IgD-negative memory B cell (primary cell): ENCODE measurements around the gene AKT2. TPM values are rescaled to one million over a fixed set of nuclear protein-coding genes. Genes with fewer than 3 reads are reported as not detected.
A peak's percentile ranks its signal among the peaks of the same experiment; 100 is the strongest.
"Not testable (repeated sequence)": the region's sequence is repeated elsewhere in the genome, so short reads cannot be mapped to it uniquely, and the experiment has no call there.

Experiments used
- H3K27ac Mint-ChIP-seq, 3 donors: one replicate each; pipeline ENCODE4 v1.8.0; 2020 to 2022; ENCODE audit warnings: mild to moderate bottlenecking in 3 of 3, mixed read lengths in 3 of 3, moderate library complexity in 1 of 3
- H3K27me3 Mint-ChIP-seq: one replicate; pipeline ENCODE4 v1.8.0; 2021; ENCODE audit warnings: mixed read lengths
- H3K36me3 Mint-ChIP-seq: one replicate; pipeline ENCODE4 v1.8.0; 2020; ENCODE audit warnings: mild to moderate bottlenecking, mixed read lengths
- H3K4me1 Mint-ChIP-seq, 3 donors: one replicate each; pipeline ENCODE4 v1.8.0; 2020 to 2022; ENCODE audit warnings: mixed read lengths in 3 of 3, mild to moderate bottlenecking in 1 of 3
- H3K4me3 Mint-ChIP-seq, 4 donors: one replicate each; pipeline ENCODE4 v1.8.0; 2020 to 2022; ENCODE audit warnings: mild to moderate bottlenecking in 4 of 4, mixed read lengths in 4 of 4, moderate library complexity in 3 of 4
- H3K9me3 Mint-ChIP-seq, 3 donors: one replicate each; pipeline ENCODE4 v1.8.0; 2020 to 2021; ENCODE audit warnings: mixed read lengths in 3 of 3, mild to moderate bottlenecking in 1 of 3
- polyA plus RNA-seq: library from polyadenylated mRNA; unstranded; fragments of 300-500 nt; fragmentation: Illumina TruSeq; gene quantifications from one replicate; pipeline ENCODE4 v1.2.3, GENCODE V29; 2021

Gene AKT2
- polyA plus RNA-seq, 1 donor from 2014 or later: 28.1 TPM

DNA sequence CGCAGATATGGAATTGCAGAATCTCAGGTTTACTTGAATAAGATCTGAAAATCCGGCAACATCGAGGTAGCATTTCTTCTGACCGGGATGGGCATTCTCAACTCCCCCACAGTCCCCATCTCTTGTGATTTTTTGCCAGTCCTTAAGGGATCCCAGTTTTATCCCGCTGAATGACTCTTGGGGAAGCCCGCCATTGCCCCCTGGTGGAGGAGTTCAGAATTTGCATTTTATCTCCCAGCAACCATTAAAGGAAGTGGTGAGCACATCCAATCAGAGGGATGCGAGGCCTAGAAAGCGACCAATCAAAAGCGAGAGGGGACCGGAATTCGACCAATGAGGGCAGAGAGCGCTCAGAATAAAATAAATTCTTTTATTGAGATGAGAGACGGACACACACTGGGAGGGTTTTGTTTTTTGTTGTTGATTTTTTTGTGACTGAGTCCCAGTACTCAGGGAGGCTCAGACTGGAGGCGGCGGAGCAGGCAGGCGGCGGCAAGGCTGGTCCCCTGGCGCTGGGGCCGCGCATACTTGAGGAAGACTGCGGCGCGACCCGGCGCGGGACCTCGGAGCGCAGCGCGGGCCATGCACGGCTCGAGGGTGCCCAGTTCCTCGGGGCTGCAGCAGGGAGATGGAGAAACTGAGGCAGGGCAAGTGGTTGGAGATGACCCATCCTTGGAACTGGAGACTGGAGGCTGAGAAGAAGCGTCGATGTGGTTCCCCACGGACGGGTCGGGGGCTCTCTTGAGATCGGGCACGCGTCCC, 63.1 kb downstream of the AKT2 start:
- peak overlapping the region; percentile 6 to 61 (median 32) for H3K4me3 Mint-ChIP-seq
- peaks cover 2% of the 10 kb centered on the region for H3K36me3 Mint-ChIP-seq
- peaks cover 8 to 15% (median 14%) of the 10 kb centered on the region in 3 donors for H3K4me1 Mint-ChIP-seq
- H3K27me3 Mint-ChIP-seq: peaks cover 58% of the 10 kb centered on the region
- H3K9me3 Mint-ChIP-seq: peaks cover 3 to 8% (median 3%) of the 10 kb centered on the region in 3 donors
- peak overlapping the region; percentile 74 to 92 (median 75) for H3K27ac Mint-ChIP-seq

DNA sequence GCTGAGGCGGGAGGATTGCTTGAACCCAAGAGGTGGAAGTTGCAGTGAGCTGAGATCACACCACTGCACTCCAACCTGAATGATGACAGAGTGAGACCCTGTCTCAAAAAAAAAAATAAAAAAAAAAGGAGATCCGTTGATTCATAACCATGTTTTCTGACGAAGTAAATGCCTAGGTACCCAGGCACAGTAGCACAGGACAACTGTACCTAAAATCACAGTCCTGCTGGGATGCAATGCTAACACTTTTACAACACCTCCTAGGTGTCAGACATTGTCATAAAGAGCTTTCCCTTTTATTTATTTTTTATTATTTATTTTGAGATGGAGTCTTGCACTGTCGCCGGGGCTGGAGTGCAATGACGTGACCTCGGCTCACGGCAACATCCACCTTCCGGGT, 64.5 kb downstream of the AKT2 start:
- Mint-ChIP-seq H3K4me3 (no peak overlapping the region), H3K36me3 (peaks cover 2% of the 10 kb centered on the region), H3K9me3 (peaks cover 3 to 8% (median 3%) of the 10 kb centered on the region in 3 donors), H3K27ac (peak overlapping the region in 1 of 3 donors; percentile 74), H3K27me3 (peaks cover 59% of the 10 kb centered on the region), H3K4me1 (peaks cover 5 to 10% (median 8%) of the 10 kb centered on the region in 3 donors)

DNA sequence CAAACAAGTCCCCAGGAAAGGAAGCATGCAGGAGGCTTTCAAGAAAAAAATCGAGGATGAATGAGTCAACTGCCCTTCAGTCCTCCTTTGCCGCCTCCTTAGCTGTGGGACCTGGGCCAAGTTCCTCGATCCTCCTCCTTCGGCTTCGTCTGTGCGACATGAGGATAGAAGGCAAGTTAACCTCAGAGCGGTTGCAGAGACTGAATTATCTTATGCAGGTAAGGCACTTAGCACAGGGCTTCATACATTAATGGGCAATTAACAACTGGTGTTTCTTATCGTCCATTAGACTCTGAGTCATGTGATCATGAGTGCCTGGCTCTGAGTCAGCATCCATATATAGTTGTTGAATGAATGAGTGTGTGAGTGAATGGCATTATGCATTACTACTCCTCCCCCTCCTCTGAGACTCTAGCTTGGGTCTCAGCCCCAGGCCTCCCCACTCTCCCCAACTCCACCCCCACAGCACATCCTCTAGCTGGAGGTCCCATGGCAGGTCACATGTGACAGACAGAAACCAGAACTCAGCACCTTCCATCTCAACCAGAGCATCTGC, 65.3 kb downstream of the AKT2 start:
- Mint-ChIP-seq H3K4me1 (peaks cover 4 to 6% (median 5%) of the 10 kb centered on the region in 3 donors), H3K36me3 (peaks cover 2% of the 10 kb centered on the region), H3K9me3 (peaks cover 3% of the 10 kb centered on the region in 3 donors), H3K27ac (peak overlapping the region in 2 of 3 donors; percentile 0 to 66), H3K4me3 (peak overlapping the region in 1 of 4 donors; percentile 27), H3K27me3 (peaks cover 51% of the 10 kb centered on the region)

DNA sequence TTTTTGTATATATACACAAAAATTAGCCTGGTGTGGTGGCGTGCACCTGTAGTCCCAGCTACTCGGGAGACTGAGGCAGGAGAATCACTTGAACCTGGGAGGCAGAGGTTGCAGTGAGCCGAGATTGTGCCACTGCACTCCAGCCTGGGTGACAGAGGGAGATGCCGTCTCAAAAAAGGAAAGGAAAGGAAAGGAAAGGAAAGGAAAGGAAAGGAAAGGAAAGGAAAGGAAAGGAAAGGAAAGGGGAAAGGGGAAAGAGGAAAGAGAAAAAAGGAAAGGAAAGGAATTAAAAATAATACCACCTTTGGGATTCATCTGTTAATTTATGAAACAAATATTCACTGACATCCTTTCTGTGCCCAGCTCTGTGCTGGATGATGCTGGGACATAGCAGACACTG, 66.1 kb downstream of the AKT2 start:
- H3K4me1 Mint-ChIP-seq, H3K4me3 Mint-ChIP-seq, H3K36me3 Mint-ChIP-seq, H3K9me3 Mint-ChIP-seq: not testable (repeated sequence)
- H3K27me3 Mint-ChIP-seq: peaks cover 44% of the 10 kb centered on the region
- peak overlapping the region in 1 of 3 donors; percentile 66 for H3K27ac Mint-ChIP-seq

DNA sequence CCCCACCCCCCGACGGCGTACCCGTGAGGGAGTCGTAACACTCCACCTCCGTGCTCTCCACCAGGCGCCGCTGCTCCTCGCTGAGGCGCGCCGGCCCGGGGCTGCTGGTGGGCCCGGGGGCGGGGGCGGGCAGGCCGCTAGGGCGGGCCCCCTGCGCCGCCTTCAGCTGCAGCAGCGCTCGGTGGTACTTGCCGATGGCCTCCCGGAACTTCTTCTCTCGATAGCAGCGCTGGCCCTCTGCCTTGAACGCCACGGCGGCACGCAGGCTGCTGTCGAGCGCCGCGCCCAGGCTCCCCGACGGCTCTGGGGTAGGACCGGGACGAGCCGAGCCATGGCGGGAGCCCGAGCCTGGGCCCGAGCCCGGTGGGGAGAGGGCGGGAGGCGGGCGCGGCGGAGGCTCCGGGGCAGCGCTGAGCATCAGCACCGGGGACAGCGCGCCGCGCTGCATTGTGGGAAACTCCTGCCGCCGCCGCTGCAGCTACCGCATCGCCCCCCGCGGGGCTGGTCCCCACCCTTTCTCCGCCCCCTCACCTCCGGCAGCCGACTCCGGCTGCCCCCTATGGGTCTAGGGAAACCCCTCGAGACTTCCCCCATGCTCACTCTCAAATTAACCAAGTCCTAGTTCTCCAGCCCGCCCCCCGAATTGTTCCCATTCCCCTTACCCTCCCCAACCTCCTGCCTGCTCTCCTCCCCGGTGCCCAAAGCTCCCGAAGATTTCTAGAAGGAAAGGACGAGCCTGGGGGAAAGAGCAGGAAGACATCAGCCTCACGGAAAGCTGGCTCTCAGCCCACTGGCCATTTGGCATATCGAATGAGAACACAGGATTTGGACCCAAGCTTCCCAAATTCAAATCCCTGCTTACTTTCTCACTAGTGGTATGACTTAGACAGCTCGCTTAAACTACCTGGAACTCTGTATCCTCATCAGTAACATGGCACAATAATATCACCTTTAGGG, 66.9 kb downstream of the AKT2 start, which contains the start of gene TTC9B:
Gene TTC9B (minus strand): TSS at position 451 of the 957 bp plus-strand sequence. CDS start 3 bp downstream, at position 448.
- Mint-ChIP-seq H3K27me3 (peaks cover 41% of the 10 kb centered on the region), H3K36me3 (peaks cover 2% of the 10 kb centered on the region), H3K4me3 (no peak within 1 kb of the TSS), H3K27ac (peak within 1 kb of the TSS in 1 of 3 donors; percentile 66), H3K9me3 (peaks cover 3% of the 10 kb centered on the region in 3 donors), H3K4me1 (peaks cover 4 to 6% (median 5%) of the 10 kb centered on the region in 3 donors)

DNA sequence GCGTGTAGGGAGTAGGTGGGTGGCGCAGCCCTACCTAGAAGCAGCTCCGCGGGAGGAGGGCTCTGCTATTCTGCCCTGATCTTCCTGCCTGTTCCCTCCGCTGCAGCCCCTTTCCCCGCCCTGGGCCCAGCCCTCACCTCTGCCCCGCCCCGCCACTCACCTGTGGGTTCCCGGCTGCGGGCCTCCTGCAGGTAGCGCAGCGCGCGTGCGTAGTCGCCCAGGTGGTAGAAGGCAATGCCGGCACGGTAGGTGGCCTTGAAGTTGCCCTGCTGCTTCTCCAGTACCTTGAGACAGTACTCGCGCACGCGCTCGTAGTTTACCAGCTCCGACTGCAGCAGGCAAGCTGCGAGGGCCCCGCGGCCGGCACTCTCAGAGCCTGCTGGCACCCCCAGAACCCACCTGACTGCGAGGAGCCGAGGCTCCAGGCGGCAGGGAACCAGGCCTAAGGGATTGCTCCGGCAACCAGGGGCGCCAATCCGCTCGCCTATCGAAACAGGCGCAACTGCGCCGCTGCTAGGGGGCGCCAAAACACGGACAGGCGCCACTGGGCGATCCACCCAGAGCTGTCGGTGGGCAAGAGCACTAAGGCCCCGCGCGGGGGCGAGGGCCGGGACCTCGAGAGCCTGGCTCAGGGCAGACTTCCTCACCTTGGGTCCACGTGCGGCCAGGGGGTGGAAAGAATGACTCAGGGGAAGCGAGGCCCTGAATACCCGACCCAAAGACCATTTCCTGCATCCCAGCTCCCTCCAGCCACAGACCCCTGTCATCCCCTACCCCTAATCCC, 67.9 kb downstream of the AKT2 start:
- Mint-ChIP-seq H3K9me3 (peaks cover 3% of the 10 kb centered on the region in 3 donors), H3K4me1 (peaks cover 4 to 5% (median 5%) of the 10 kb centered on the region in 3 donors), H3K36me3 (peaks cover 2% of the 10 kb centered on the region)

DNA sequence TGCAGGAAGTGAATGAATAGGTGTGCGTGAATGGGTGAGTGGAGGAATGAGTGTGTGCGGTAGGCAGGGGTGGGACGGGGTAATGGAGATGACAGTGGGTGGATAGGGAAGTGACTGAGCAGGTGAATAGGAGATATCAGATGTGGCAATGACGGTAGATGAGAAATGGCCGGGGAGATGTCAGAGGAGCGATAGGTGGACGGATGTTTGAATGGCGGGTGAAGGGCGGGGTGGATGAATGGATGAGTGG, 68.4 kb downstream of the AKT2 start:
- Mint-ChIP-seq H3K27ac (peak overlapping the region in 1 of 3 donors; percentile 45), H3K27me3 (peaks cover 34% of the 10 kb centered on the region), H3K4me1 (peaks cover 0 to 2% (median under 1%) of the 10 kb centered on the region in 3 donors), H3K36me3 (peaks cover 2% of the 10 kb centered on the region), H3K4me3 (no peak overlapping the region), H3K9me3 (no peaks in the 10 kb centered on the region)

More for the DNA sequence above, 67.9 kb downstream of the AKT2 start:
- Mint-ChIP-seq H3K27me3 (peaks cover 38% of the 10 kb centered on the region), H3K27ac (peak overlapping the region in 1 of 3 donors; percentile 45), H3K4me3 (no peak overlapping the region)

DNA sequence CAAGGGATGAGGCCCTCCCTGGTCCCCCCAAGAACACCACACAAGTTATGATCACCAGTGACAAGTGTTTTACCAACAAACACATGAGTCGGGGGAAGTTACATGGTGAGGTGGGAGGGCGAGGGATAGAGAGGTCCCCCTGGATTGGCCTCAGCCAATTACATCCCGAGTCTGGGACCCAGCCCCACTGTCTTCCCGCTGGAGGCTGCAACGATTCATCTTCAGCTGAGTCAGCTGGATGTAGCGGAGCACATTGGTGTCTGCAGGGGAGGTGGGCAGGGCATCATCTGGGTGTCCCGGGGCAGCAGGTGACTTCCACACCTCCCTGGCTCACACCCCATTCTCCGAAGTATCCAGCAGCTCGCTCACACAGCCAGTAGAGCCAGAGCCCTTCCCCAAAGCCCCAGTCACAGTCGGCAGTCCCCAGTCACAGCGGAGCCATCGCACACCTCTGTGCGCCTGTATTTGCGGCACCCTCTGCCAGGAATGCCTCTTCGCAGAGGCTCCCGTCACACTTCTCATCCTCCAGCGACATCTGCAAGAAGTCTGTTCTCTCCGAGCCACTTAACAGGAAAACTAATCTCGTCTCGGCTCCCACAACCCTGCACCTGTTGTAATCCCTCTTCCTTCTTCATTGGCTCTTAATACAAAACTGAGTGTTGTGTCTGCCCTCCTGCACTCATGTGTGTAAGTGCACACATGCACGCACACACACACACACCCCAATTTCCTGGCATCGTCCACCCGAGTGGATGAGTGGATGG, 69.0 kb downstream of the AKT2 start:
- Mint-ChIP-seq H3K4me1 (peaks cover 0 to 1% (median 0%) of the 10 kb centered on the region in 3 donors), H3K27me3 (peaks cover 32% of the 10 kb centered on the region), H3K4me3 (peak overlapping the region in 1 of 4 donors; percentile 65), H3K27ac (peak overlapping the region in 1 of 3 donors; percentile 45), H3K36me3 (peaks cover 2% of the 10 kb centered on the region), H3K9me3 (no peaks in the 10 kb centered on the region)

DNA sequence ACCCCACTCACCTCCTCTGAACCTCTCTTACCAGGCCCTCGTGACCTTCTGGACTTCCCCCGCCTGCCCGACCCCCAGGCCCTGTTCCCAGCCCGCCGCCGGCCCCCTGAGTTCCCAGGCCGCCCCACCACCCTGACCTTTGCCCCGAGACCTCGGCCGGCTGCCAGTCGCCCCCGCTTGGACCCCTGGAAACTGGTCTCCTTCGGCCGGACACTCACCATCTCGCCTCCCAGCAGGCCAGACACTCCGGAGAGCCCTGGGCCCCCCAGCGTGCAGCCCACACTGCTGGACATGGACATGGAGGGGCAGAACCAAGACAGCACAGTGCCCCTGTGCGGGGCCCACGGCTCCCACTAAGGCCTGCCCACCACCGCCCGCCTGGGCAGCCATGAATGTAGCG, 70.2 kb downstream of the AKT2 start:
- Mint-ChIP-seq H3K36me3 (peaks cover 8% of the 10 kb centered on the region), H3K9me3 (no peaks in the 10 kb centered on the region), H3K4me3 (no peak overlapping the region), H3K27me3 (peaks cover 31% of the 10 kb centered on the region), H3K4me1 (no peaks in the 10 kb centered on the region), H3K27ac (no peak overlapping the region)

DNA sequence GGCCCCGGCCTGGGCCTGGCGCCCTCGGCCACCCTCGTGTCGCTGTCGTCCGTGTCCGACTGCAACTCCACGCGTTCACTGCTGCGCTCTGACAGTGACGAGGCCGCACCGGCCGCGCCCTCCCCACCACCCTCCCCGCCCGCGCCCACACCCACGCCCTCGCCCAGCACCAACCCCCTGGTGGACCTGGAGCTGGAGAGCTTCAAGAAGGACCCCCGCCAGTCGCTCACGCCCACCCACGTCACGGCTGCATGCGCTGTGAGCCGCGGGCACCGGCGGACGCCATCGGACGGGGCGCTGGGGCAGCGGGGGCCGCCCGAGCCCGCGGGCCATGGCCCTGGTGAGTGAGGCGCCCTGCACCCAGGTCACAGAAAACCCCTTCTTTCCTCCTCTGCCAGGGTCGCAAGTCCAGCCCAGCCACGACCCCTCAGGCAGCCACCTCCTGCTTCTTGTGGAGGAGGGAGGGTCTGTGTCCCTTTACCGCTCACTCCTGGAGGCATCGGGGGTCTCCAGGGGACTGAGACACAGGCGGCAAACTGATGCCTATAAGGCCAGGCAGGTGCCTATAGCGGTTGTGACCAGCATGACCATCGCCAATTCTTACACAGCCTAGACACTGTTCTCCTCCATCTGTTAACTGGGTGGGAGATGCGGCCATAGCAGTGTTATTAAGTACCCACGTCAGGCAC, 71.1 kb downstream of the AKT2 start:
- Mint-ChIP-seq H3K9me3 (no peaks in the 10 kb centered on the region), H3K4me3 (no peak overlapping the region), H3K4me1 (no peaks in the 10 kb centered on the region), H3K27ac (peak overlapping the region in 1 of 3 donors; percentile 58), H3K36me3 (peaks cover 9% of the 10 kb centered on the region), H3K27me3 (peaks cover 22% of the 10 kb centered on the region)

DNA sequence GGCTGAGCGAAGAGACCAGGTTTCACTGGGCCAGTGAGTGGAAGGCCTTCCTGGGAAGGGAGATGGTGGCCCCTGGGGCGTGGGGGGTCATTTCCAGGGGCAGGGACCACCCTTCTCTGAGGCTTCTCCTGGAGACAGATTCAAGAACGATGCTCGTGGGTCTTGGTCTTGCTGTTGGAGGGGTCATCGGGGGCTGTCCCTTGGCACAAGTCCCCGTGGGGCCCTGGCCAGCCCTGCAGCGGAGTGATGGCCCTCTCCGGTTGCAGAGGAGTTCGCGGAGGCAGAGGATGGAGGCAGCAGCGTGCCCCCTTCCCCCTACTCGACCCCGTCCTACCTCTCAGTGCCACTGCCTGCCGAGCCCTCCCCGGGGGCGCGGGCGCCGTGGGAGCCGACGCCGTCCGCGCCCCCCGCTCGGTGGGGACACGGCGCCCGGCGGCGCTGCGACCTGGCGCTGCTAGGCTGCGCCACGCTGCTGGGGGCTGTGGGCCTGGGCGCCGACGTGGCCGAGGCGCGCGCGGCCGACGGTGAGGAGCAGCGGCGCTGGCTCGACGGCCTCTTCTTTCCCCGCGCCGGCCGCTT, 71.8 kb downstream of the AKT2 start:
- Mint-ChIP-seq H3K36me3 (peaks cover 9% of the 10 kb centered on the region), H3K27me3 (peaks cover 16% of the 10 kb centered on the region), H3K27ac (no peak overlapping the region)

DNA sequence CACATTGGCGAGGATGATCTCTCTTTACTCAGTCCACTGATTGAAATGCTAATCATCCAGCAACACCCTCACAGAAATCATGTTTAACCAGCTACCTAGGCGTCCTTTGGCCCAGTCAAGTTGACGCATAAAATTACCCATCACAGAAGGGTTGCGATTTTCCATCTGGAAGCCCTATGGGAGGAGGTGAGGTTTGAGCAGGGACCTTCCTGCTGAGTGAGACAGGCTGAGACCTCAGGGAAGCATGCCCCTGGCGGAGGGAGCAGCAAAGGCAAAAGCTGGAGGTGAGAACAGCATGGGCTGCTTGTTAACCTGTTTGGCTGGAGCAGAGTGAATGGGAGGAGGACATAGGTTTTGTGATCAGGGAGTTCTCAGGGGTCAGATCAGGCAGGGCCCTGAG, 74.3 kb downstream of the AKT2 start:
- Mint-ChIP-seq H3K27ac (no peak overlapping the region), H3K27me3 (no peaks in the 10 kb centered on the region), H3K9me3 (no peaks in the 10 kb centered on the region), H3K4me1 (no peaks in the 10 kb centered on the region), H3K4me3 (no peak overlapping the region), H3K36me3 (peaks cover 14% of the 10 kb centered on the region)

More for the DNA sequence above, 71.8 kb downstream of the AKT2 start:
- Mint-ChIP-seq H3K4me3 (no peak overlapping the region), H3K4me1 (no peaks in the 10 kb centered on the region), H3K9me3 (no peaks in the 10 kb centered on the region)

DNA sequence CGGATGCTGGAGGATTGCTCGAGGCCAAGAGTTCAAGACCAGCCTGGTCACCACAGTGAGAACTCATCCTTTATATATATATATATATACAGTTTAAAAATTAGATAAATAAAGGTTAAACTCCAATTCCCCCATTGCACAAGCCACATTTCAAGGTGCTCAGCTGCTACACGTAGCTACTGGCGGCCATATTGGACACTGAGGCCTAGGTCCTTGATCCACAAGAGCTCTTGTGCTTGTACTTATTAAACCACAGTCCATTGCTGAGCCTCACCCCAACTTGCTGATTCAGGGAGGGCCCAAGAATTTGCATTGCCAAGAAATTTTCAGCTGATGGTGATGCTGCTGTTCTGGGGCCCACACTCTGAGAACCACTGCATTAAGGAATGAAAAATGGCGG, 76.5 kb downstream of the AKT2 start:
- Mint-ChIP-seq H3K36me3 (peaks cover 14% of the 10 kb centered on the region), H3K27ac (no peak overlapping the region), H3K9me3 (no peaks in the 10 kb centered on the region), H3K4me3 (no peak overlapping the region), H3K4me1 (no peaks in the 10 kb centered on the region), H3K27me3 (no peaks in the 10 kb centered on the region)
